ENCODE results near the gene SRRM3. TPM values are rescaled to one million over a fixed set of nuclear protein-coding genes. Genes with fewer than 3 reads are reported as not detected.

The SRRM3 gene
- polyA plus RNA-seq, 1 of the 3 experiments (the other 2 are of a cell fraction), result 2.7 TPM

DNA sequence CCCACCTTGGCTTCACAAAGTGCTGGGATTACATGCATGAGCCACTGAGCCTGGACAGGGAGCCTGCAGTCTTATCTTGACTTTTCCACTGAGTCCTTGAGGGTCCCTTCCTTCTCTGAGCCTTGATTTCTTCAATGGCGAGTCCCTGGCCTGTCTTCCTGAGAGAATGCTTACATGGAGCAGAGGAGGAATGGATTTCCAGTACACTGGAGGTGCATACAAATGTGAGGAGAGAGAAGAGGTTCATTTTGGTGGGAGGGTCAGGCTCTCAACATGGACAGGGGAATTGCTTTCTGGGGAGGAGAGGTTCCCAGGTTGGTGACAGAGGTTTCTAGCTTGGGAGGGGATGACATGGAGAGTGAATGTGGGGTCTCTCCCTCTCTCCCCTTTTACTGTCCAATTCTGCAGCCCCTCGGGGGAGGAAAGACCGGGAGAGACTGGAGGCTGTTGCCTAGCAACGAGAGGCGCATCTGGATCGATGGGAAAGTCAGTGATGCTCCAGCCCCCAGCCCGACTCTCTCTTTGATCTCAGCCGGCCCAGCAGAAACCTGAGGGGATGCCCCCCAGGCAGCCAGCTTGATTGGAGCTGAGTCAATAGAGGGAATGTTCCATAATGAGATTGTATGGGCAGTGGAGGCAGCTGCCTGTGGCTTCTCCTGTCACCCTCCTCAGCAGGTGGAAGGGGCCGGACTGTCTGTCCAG lies 14.8 kb downstream of the SRRM3 start (continued):
- TF ChIP-seq YY1 (IDR thresholded peaks at IDR 0.05; ENCODE audit: low read depth) (no peak), SMC3 (IDR thresholded peaks at IDR 0.05; ENCODE audit: low read depth, low read length) (no peak), TCF12 (IDR thresholded peaks at IDR 0.05) (no peak), EP300 (IDR thresholded peaks at IDR 0.05; ENCODE audit: borderline replicate concordance in 1 of 2, low read depth in 1 of 2, low read length in 1 of 2) (no peak), USF1 (IDR thresholded peaks at IDR 0.05; ENCODE audit: borderline replicate concordance, low read depth) (no peak), RCOR1 (IDR thresholded peaks at IDR 0.05; ENCODE audit: low read length) (no peak)

DNA sequence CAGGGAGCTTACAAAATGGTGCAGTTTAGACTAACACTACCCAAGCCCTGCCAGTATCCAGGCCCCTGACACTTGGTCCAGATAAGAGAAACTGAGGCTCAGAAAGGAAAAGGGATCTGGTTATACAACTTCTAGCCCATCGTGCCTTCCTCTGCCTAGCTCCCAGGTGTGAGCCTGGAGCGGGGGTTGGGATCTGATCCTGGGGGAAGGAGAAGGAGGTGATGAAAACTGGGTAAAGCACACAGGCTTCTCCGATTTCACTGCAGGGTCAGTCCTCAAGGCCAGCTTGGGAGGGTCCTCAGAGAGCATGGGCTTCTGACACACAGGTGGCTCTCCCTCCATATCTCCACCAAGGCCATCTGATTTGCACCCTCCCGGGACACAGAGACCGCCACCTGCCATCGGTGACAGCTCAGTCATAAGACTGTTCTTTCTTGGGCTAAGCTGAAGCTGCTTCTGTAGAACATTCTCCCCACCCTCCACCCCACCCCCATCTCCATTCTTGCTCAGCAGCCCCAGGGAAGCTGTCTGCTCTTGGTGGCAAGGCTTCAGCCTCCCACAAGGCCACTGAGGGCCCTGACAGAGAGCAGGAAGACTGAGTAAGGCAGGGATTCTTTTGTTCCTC lies 16.4 kb downstream of the SRRM3 start:
- ChIA-PET POLR2A (no interaction called here), CTCF (interaction anchor here (0.6 to 17.5 kb wide), 5 partner anchors 14 to 46 kb away, joined by 3 to 139 read pairs (median 4); partner anchors contain the start of gene SRRM3)
- no peak for DNase-seq
- H3K36me3 ChIP-seq (replicated peaks in 1 of 2; ENCODE audit: control insufficient read depth in 1 of 2, insufficient read depth in 2 of 2, low read length in 1 of 2), result no peaks in the 10 kb centered on the region
- no peaks in the 10 kb centered on the region for H3K79me2 ChIP-seq (ENCODE audit: insufficient read depth)
- 0 out of 2 replicates have a peak, but pooled peaks cover 2% of the 10 kb centered on the region for H4K20me1 ChIP-seq (ENCODE audit: insufficient read depth)
- H3K4me1 ChIP-seq (ENCODE audit: control insufficient read depth in 1 of 2, insufficient read depth in 2 of 2, low read depth in 1 of 2, low read length in 1 of 2), result peaks cover 0 to 17% of the 10 kb centered on the region in 2 experiments; a peak in 1 of 4 replicates
- no peaks in the 10 kb centered on the region for H3K9me3 ChIP-seq
- H3K27ac ChIP-seq (ENCODE audit: low read depth in 2 of 2, low read length in 1 of 2), result no peak overlapping the region
- H3K4me2 ChIP-seq, result no peak overlapping the region
- H2AFZ ChIP-seq (ENCODE audit: low read depth), result no peak overlapping the region
- no peaks in the 10 kb centered on the region for H3F3A ChIP-seq (replicated peaks; ENCODE audit: insufficient read depth)
- H3K4me3 ChIP-seq (ENCODE audit: low read depth in 2 of 2, low read length in 1 of 2), result no peak overlapping the region
- peaks cover 28% of the 10 kb centered on the region; the same call in 1 of the 2 replicates for H3K27me3 ChIP-seq (ENCODE audit: insufficient read depth)
- no peaks in the 10 kb centered on the region for H3K9me2 ChIP-seq
- H3K9ac ChIP-seq, result no peak overlapping the region
- 50% methylated on average over 6 of the region's 6 CpGs for WGBS (ENCODE audit: low lambda C conversion rate)
- TF ChIP-seq NFIC (IDR thresholded peaks at IDR 0.05; ENCODE audit: borderline replicate concordance), result no peak
- no peak for TF ChIP-seq USF1 (IDR thresholded peaks at IDR 0.05; ENCODE audit: borderline replicate concordance, low read depth)
- no peak for TF ChIP-seq TEAD4 (IDR thresholded peaks at IDR 0.05; ENCODE audit: borderline replicate concordance, insufficient read depth)
- no peak for TF ChIP-seq SMC3 (IDR thresholded peaks at IDR 0.05; ENCODE audit: low read depth, low read length)
- TF ChIP-seq RCOR1 (IDR thresholded peaks at IDR 0.05; ENCODE audit: low read length), result no peak
- TF ChIP-seq USF2 (IDR thresholded peaks at IDR 0.05; ENCODE audit: borderline replicate concordance, low read depth, low read length), result no peak
- no peak for TF ChIP-seq SIN3A (IDR thresholded peaks at IDR 0.05; ENCODE audit: borderline replicate concordance, low read depth, low read length)
- no peak for TF ChIP-seq FOXJ3 (CRISPR knock-in tag; IDR thresholded peaks at IDR 0.05)
- no peak for TF ChIP-seq ELF1 (IDR thresholded peaks at IDR 0.05)
- TF ChIP-seq JUND (IDR thresholded peaks at IDR 0.05), result no peak
- TF ChIP-seq EZH2phosphoT487 (IDR thresholded peaks at IDR 0.05; ENCODE audit: borderline replicate concordance, low read depth), result no peak
- TF ChIP-seq, protein P1, sequence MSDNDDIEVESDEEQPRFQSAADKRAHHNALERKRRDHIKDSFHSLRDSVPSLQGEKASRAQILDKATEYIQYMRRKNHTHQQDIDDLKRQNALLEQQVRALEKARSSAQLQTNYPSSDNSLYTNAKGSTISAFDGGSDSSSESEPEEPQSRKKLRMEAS (IDR thresholded peaks at IDR 0.05; ENCODE audit: low read depth), result no peak
- TF ChIP-seq, protein P2, sequence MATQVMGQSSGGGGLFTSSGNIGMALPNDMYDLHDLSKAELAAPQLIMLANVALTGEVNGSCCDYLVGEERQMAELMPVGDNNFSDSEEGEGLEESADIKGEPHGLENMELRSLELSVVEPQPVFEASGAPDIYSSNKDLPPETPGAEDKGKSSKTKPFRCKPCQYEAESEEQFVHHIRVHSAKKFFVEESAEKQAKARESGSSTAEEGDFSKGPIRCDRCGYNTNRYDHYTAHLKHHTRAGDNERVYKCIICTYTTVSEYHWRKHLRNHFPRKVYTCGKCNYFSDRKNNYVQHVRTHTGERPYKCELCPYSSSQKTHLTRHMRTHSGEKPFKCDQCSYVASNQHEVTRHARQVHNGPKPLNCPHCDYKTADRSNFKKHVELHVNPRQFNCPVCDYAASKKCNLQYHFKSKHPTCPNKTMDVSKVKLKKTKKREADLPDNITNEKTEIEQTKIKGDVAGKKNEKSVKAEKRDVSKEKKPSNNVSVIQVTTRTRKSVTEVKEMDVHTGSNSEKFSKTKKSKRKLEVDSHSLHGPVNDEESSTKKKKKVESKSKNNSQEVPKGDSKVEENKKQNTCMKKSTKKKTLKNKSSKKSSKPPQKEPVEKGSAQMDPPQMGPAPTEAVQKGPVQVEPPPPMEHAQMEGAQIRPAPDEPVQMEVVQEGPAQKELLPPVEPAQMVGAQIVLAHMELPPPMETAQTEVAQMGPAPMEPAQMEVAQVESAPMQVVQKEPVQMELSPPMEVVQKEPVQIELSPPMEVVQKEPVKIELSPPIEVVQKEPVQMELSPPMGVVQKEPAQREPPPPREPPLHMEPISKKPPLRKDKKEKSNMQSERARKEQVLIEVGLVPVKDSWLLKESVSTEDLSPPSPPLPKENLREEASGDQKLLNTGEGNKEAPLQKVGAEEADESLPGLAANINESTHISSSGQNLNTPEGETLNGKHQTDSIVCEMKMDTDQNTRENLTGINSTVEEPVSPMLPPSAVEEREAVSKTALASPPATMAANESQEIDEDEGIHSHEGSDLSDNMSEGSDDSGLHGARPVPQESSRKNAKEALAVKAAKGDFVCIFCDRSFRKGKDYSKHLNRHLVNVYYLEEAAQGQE (IDR thresholded peaks at IDR 0.05; ENCODE audit: low read depth, low read length), result no peak
- TF ChIP-seq CTCF (IDR thresholded peaks at IDR 0.05), result no peak
- TF ChIP-seq, protein P3, sequence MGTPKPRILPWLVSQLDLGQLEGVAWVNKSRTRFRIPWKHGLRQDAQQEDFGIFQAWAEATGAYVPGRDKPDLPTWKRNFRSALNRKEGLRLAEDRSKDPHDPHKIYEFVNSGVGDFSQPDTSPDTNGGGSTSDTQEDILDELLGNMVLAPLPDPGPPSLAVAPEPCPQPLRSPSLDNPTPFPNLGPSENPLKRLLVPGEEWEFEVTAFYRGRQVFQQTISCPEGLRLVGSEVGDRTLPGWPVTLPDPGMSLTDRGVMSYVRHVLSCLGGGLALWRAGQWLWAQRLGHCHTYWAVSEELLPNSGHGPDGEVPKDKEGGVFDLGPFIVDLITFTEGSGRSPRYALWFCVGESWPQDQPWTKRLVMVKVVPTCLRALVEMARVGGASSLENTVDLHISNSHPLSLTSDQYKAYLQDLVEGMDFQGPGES (IDR thresholded peaks at IDR 0.05; ENCODE audit: low read depth, low read length), result no peak
- TF ChIP-seq POLR2AphosphoS5 (IDR thresholded peaks at IDR 0.05; ENCODE audit: low read depth, low read length), result no peak
- TF ChIP-seq FOSL2 (IDR thresholded peaks at IDR 0.05; ENCODE audit: borderline replicate concordance, low read depth), result no peak
